Ramos (cell line): ENCODE data around the gene BAMBI.

Source experiments
- in situ Hi-C: fragments of 300-500 bp; cut with MboI; formaldehyde crosslinking; loops from one replicate; pipeline ENCODE4 v1.14.3; 2022; ENCODE audit warnings: low sequenced_read_pairs; ENCODE audit not compliant: unreplicated experiment

BAMBI gene

DNA sequence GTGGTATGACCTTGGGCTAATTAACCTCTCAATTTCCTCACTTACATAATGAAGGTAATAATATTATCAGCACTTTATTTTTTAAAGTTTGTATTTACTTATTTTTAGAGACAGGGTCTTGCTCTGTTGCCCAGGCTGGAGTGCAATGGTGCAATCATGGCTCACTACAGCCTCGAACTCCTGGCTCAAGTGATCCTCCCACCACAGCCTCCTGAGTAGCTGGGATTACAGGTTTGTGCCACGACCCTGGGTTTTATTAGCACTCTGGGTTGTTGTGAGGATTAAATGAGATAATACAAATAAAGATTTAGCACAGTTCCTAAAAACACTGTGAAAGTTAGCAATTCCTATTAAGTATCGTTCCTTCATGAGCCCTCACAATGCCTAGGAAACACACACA is 14.7 kb downstream of the BAMBI start:
- in situ Hi-C loops = no loop called here

DNA sequence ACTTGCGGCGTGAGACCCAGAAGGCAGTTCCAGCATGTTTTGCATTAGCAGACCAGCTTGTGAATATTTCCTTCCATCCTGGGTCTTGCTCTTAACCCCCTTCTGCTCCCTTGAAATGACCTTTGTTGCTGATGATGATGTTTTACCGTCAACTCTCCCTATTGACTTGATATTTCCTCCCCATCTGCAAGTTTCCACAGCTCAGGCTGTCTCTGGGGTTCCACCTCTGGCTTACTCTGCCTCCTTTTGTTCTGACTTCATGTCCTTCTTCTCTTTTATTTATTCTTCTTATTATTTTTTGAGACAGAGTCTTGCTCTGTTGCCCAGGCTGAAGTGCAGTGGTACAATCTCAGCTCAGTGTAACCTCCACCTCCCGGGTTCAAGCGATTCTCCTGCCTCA is 17.2 kb downstream of the BAMBI start:
- in situ Hi-C loops = no loop called here

DNA sequence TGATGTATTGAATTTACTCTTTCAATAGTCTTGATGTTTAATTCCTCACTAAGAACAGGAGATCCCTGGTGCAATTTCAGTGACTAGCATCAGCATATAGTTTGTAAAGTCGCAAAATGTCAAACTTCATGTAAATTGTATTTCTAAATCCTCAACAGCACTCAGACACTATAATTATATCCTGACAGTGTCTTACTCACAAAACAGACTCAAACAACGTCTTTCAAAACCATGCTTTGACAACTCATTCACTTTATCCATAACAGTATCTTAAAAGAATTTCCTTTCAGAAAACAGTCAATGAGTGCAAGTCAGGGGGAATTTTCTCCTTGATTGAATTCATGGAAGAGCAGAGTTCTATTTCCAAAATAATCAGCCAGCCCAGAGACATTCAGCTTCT is 20.8 kb downstream of the BAMBI start:
- in situ Hi-C loops = no loop called here

DNA sequence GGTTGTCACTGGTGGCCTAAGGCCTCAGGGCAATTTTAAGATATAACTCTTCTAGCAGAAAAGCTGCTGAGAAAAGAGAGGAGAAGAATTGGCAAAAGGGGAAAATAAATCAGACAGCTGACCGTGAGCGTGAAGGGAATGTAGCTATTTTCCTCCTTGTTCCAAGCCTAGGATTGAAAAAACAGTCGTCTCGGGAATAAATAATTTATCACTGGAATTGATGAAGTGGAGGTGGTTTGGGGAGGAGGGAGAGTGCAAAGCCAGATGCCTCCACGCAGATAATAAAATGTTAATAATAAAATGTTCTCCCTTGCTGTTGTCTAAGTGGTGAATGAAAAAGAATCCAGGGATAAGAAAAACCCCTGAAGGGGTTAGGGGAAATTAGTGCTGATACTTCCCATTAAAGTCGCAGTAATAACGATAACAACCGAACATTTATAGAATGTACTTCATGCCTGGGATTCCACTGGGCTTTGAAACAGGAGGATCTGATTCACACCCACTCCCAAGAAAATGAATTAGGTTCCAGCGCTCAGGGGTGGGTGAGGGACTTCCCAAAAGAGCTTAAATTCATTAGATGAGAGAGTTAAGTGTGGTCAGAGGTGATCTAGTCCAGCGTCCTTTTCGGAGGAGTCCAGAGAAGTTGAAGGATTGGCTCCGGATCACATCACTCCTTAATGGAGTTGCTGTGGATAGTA is 27.3 kb downstream of the BAMBI start:
- in situ Hi-C loops = no loop called here

DNA sequence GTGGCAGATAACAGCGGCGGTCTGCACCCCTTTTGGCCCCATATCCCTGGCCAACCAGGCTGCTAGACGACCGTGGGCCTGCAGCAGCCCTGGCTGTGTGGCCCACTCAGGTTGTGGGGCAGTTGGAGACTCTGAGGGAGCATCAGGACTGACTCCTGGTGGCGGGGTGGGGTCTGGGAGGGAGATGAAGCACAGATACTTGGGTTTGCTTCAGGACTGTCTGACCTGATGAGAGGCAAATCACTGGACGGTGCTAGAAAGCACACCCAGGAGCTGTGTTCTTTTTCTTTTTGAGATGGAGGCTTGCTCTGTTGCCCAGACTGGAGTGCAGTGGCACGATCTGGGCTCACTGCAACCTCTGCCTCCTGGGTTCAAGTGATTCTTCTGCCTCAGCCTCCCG is 28.2 kb downstream of the BAMBI start:
- in situ Hi-C loops = no loop called here

DNA sequence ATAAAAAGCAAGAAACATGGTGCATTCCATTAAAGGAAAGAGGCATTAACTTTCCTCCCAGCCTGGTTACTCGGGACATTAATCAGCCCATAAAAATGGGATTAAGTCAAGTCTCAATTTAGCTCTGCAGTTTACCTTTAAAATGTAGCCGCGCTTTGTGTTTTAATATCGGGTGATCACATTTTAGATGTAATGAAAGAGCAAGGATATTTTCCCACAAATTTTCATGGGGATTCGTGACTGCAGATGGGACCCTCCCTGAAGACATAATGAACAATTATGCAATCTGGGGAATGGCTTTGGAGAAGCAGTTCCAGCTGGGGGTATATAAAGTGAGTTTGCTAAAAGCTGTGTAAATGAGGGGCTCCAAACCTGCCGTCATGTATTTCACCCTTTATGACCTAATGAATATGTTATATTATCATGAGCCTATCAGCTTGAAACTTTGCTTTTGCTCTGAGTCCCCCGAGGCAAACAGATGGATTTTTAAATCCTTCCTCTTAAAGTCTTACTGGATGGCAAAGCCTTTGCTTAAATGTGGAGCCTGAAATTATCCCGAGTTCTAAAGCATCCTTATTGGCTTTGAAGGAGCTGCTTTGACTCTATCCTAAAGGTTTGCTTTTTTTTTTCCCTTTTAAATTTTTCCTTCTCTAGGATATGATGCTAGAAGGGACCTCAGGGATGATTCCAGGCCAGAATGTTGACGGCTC is 31.8 kb downstream of the BAMBI start:
- in situ Hi-C loops = no loop called here

DNA sequence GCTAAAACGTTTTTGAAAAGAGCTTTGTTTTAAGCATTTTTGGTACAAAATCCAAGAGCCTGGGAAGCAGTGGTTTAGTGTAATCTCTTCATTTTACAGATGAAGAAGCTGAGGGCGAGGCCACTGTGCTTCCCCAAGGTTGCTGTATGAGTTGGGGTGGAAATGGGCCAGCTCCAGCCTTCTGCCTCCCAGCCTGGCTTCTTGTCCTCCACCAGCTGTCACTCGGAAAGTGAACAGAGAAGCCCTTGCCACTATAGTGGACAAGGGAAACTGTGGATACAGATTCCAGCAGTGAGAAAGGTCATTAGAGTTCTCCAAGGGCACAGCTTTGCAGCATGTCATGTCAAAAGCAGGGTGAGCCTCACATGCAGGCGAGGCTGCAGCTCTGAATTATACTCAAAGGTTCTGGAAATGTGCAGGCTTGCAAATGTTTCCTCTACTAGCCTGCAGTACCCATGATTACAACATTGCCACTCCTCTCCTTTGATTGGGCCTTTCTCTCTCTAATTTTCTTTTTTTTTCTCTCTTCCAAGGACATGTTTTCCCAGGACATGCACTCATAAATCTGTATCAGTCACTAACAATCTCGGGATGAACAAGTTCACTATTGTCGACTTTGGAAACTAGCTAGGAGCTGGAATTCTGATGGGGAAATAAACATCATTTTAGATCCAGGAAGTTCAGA is 33.0 kb downstream of the BAMBI start:
- in situ Hi-C loops = no loop called here

DNA sequence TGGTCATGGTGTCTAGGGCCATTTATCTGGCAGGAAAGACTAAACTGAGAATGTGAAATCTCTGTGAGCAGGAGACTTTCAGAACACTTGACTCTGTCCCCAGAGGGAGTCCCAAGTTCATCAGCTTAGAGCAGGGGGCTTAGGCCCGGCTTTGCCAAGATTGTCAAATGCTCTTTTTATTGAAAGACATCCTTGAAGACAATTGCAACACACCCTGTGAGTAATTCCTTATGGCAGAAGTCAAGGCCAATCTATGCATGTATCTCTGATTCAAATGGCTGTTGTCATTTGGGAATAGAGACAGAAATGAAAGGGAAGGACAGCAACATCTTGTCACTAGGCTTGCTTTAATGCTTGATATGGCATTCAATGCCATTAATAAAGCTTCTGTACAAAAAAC is 33.7 kb downstream of the BAMBI start:
- in situ Hi-C loops = no loop called here

DNA sequence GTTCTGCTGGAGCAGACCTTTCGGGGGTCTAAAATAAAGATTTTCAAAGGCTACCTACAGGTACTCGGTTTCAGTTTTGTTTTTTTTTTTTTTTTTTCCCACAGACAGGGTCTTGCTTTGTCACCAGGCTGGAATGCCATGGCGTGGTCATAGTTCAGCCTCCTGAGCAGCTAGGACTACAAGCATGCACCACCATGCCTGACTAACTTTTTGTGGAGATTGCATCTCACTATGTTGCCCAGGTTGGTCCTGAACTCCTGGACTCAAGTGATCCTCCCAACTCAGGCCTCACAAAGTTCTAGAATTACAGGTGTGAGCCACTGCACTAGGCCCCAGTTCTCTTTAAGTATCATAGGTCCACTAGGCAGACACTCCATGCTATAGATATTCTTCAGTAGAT is 34.5 kb downstream of the BAMBI start:
- in situ Hi-C loops = no loop called here

DNA sequence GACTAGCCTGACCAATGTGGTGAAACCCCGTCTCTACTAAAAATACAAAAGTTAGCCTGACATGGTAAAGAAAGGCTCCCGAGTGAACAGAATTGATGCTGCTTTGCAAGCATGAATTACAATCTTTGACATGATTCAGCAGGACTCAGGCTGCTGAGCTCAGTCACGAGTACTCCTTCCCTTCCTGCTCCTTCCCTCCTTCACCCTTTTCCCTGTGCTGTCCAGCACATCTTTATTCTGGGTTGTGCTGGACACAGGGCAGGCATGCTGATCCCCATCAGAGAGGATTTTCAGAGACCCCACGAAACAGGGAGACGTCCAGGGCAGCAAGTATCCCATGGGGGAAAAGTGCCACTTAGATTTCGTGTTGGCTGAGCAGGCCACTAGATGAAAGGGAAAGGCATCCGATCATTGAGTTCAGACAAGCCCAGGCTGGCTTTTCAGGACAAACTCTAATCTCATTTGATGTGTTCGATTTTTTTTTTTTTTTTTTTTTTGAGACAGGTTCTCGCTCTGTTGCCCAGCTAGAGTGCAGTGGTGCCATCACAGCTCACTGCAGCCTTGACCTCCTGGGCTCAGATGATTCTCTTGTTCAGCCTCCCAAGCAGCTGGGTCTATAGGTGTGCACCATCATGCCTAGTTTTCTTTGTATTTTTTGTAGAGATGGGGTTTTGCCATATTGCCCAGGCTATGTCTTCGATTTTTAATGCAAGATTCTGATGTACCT is 36.5 kb downstream of the BAMBI start:
- in situ Hi-C loops = no loop called here

DNA sequence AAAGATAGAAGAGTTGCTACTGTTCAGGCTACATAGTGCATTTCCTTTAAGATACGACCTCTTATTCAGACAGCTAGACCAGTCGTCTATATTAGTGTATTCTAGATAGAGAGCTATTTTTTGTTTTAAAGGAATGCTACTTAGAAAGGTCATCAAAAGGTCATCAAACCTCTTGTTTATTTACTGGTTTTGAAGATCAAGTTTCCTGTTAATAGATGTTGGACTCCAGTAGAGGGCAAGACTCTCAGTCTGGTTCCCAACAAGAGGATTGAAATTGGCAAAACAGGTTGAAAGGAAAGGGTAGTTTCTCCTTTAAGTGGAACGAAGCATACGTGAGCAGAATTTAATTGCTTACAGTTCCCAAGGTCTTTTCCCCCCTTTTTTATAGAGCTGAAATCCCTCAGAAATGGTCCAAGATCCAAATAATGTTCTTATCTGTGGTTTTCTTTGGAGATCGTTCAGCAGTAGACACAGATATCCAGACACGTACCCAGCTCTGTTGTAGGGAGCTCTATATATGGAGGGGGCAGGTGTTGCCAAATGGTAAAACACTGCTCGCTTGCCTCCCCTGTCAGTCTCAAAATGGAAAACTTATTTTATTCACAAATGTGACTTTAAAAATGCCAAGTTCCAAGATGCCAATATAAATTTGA is 37.2 kb downstream of the BAMBI start:
- in situ Hi-C loops = no loop called here

DNA sequence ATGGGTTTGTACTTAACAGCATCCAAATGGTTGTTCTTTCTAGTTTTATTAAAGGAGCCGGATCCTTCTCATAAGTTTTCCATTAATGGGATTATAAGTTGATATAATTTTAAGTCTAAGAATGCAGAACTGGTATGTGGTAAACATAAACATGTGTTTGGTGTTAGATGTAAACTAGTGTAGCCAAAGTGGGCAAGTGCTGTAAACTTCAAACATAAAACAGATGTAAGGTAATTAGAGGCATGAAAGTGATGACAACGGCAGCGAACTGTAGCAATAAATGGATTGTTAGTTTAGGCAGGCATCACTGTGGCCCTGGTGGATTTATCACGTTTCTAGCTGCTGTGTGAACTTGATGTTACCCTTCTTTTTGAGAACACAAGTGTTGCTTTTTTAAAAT is 37.9 kb downstream of the BAMBI start:
- in situ Hi-C loops = no loop called here

DNA sequence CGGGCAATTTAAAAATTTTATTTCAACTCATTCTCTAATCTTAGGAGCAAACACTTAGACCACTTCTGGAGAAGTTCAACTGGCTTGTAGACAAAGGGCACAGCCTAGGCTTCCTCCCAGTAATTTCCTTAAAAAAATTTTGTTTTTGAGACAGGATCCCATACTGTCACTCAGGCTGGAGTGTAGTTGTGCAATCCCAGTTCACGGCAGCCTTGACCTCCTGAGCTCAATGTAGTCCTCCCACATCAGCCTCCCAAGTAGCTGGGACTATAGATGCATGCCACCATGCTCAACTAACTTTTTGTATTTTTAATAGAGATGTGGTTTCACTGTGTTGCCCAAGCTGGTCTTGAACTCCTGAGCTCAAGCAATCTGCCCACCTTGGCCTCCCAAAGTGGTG is 38.4 kb downstream of the BAMBI start:
- in situ Hi-C loops = no loop called here

DNA sequence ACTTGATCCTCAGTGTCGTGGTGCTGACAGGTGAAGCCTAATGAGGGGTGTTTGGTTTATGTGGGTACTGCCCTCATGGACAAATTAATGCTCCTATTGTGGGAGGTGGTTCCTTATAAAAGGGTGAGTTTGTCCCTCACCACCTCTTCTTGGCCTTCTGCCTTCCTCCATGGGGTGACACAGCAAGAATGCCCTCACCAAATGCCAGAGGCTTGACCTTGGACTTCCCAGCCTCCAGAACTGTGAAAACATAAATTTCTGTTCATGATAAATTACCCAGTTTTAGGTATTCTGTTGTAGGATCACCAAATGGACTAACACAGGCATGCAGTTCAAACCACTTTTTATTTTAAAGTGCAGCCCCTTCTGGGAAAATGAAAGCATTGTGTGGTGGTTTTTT is 39.4 kb downstream of the BAMBI start:
- in situ Hi-C loops = no loop called here

DNA sequence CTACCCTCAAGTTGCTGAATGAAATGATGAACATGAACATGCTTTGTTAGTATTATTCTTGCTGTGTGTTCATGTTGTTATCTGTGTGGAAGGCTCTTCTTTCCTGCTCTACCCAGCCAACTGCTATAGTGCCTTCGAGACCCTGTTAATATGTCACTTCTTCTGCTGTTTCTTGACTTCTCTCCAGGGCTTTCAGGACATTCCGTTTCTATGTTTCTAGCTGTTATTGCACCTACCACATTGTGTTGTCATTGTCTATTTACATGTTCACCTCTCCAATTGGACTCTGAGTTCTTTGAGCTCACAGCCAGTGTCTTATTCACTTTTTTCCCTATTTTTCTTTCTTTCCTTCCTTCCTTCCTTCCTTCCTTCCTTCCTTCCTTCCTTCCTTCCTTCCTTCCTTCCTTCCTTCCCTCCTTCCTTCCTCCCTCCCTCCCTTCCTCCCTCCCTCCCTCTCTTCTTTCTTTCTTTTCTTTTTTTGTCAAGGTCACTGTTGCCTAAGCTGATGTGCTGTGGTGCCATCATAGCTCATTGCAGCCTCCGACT is 40.4 kb downstream of the BAMBI start:
- in situ Hi-C loops = no loop called here

DNA sequence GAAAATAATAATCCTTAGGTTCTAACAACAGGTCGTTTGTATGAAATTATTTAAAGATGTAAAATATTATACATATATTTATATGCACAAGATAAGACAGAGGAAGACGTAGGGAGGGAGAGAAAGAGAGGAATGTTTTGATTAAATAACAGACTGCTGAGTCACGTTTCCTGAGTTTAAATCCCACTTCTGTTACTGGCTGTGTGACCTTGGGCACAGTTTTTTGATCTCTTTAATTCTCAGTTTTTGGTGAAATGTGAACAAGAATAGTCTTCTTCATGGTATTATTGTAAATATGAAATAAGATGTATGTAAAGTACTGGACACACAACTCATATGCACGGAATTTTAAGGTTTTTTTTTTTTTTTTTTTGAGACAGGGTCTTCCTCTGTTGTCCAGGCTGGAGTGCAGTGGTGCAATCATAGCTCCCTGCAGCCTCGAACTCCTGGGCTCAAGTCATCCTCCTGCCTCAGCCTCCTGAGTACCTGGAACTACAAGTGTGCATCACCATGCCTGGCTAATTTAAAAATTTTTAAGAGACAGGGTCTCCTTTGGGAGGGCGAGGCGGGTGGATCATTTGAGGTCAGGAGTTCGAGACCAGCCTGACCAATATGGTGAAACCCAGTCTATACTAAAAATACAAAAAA is 42.6 kb downstream of the BAMBI start:
- in situ Hi-C loops = no loop called here

DNA sequence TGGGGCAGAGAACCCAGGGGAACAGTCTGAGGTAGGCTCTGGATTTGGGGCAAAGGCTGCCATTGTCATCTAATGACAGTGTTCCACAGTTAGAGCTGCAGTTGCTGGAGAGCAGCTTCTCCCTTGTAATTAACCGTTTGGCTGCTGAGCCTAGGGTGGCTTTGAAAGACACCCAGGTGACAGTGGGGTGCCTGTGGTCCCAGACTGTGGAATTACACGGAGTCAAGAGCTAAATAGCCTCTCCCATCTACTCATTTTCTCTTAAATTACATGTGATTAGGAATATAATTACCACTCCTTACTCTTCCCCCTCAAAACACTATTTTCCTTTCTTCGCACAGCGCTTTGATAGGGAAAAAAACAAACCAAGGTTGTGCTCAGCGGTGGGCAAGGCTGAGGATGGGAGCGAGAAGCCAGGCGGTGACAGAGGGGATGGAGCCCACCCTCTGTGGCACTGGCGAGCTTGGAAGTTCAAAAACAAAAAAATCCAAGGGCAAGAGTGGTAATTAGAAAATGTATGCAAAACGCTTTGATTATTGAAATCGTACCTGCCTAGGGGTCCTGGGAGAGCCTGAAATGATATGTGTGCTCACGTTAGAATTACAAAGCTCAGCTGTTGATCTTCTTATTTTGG is 44.1 kb downstream of the BAMBI start:
- in situ Hi-C loops = no loop called here

DNA sequence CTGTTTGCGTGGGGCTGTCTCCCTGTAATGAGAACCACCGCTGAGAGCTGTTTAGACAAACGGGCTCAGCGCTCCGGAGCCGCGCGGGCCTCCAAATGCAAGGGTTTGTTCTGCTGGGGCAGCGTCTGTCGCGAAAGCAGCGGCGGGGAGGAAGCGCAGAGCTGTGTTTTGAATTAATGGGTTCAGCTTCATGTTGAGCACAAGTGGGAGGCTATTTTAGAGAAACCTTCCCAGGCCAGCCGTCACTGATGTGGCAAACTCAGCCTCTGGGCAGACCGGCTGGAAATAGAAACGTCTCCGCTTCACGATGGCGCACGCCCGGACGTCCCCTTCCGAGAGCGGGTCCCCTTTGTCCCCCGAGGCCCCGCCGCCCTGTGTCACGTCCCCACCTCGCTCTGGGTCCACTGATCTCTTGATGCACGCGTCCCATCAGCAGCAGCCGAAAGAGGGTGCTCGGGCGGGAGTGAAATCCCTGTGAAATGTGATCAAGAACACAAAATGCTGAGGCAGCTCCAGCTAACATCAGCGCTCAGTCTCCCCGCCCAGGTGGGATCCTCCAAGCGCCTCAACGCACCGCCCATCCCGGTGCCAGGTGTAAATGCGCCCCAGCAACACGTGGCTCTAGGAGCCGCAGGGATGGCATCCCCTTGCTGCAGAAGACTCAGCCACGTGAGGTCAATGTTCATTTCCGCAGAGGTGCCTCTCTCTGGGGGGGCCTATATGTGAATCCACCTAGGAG is 44.9 kb downstream of the BAMBI start:
- in situ Hi-C loops = no loop called here

DNA sequence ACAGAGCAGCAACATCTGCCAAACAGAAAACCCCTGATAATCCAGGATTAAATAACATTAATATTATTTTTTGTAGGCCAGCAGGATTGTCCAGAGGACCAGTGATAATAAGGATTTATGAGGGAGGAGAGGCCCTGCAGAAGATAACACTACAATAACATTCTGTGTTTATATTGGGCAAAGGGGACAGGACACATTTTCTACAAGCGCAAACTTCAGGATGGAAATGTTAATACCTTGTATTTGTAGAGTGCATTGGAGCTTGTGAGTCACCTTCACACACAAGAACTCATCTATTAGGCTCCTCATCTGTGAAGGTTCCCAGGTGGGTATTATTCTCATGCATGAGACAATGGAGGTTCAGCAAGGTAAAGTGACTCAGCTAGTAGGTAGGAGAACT is 51.0 kb downstream of the BAMBI start:
- in situ Hi-C loops = no loop called here
